Retina (tissue), 1 donor: ENCODE results near the gene UQCC3.

Experiments
- DNase-seq: peaks from one replicate; pipeline ENCODE4 v3.0.0-alpha.2; 2016

UQCC3 gene

DNA sequence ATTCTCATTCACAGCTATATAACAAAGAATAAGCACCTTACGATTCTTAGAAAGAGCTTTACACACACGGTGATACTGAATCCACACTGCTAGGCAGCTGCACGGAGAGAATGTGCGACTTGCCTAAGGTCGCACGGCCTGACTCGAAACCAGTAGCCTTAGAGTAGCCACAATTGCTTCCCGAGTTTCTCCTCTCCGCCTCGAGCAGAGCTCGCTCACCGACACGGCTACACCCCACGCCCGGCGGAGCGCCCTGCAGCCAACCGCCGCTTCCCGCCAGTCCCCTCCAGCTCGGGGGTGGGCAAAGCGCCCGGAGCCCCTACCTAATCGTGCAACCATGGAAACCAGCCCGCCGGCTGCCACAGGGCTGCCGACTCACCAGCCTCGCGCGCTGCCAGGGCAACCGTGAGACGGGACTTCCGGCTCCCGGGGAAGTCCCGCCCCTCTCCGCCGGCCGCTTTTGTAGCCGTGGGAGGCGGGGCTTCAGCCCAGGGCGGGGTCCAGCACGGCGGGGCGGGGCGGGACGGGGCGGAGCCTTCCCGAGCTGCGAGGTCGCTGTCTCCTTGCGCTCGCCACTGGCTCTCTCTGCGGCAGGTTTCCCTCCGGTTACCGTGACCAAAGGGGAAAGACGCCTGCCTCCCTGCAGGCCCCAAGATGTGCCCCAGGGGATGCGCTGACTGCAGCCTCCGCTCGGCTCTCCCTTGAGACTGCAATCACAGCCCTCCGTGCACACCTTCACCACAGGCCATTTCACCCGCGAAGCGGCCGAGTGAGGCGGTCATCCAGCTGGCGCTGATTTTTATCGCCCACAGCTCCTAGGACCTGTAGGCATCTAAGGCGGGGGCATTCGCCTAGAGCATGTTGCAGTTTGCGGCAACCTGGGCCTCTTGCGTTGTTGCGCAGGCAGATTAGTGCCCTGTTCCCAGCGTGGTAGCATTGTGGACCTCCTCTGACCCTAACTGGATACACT is 34.7 kb downstream of the UQCC3 start:
- DNase-seq: peak; percentile 96

DNA sequence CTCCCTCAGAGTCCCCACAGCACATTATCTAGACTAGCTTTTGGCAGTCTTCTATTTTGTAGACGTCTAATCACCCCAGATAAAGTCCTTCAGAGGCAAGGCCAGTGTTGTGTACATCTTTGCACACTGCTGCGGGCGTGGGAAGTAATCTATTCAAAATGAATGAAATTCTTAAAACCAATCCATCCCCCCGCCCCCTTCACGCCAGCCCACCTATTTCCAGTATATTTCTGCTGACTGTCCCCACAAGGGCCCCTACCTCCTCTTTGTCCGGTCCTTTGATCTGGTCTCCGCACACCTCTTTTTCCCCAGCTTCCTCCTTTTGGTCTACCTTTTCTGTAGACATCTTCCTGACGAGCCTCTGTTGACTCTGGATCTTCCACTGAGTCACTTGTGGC is 35.4 kb downstream of the UQCC3 start:
- DNase-seq: no peak

DNA sequence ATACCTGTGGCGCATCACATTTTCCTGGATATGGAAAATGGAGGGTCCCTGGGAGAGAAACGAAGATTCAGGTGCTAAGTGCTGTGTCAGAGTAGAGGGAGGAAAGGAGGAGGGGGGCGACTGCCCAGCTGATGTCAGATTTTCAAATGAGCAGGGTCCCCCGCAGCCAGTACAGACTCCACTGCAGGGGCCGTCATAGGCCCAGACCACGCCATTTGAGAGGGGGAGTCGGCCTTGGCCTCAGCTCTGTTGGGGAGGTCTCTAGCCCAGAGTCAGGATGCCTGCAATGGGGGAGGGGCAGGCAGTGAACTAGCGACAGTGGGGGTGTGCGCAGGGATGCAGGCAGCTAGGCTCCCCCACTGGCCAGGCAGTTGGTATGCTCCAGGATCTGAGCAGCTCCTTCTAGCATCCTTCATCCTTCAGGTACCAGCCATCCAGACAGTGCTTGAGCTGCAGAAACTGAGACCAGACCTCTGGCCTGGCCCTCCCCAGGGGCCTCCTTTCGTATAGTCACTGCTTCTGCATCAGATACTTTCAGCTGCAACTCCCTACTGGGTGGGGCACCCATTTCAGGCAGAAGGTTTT is 35.9 kb downstream of the UQCC3 start, which contains the start of the genes BSCL2 and GNG3:
BSCL2 (minus strand) TSS at position 148 of the 585 bp plus-strand sequence. CDS start 229 bp downstream, outside the sequence.
GNG3 (plus strand) TSS at position 400 of the 585 bp plus-strand sequence. CDS start 620 bp downstream, outside the sequence.
- peak; percentile 91 for DNase-seq

DNA sequence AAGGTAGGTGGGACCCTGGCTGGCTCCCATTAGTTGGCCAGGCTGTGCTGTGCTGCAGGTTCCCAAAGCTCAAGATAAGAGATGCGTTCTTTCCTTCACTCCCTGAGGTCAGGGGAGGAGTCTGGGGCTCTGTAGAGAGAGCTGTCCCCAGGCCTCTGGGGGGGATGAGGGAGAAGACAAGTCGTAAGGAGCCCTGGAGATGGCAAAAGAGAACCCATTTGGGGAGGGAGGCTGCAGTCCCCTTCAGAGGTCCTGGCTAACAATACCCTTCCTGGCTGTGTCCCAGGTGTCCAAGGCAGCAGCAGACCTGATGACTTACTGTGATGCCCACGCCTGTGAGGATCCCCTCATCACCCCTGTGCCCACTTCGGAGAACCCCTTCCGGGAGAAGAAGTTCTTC is 36.9 kb downstream of the UQCC3 start:
- no peak for DNase-seq

DNA sequence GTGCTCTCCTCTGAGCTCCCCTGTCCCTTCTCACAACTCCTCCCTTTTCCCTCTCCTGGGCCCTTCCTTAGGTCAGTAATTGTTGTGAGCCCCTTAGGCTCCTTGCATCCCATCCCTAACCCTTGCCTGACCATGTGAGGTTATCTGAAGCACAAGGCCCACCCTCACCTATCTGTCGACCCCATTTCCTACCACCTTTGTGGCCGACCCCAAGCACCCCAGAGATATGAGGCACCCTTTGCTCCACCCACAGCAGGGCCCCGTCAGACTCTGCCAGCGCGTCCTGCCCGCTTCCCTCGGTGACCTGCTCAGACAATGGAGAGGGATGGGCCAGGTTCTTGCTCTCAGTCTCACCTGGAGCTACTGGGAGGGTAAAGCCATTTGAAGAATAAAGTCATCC is 37.3 kb downstream of the UQCC3 start:
- peak; percentile 21 for DNase-seq

DNA sequence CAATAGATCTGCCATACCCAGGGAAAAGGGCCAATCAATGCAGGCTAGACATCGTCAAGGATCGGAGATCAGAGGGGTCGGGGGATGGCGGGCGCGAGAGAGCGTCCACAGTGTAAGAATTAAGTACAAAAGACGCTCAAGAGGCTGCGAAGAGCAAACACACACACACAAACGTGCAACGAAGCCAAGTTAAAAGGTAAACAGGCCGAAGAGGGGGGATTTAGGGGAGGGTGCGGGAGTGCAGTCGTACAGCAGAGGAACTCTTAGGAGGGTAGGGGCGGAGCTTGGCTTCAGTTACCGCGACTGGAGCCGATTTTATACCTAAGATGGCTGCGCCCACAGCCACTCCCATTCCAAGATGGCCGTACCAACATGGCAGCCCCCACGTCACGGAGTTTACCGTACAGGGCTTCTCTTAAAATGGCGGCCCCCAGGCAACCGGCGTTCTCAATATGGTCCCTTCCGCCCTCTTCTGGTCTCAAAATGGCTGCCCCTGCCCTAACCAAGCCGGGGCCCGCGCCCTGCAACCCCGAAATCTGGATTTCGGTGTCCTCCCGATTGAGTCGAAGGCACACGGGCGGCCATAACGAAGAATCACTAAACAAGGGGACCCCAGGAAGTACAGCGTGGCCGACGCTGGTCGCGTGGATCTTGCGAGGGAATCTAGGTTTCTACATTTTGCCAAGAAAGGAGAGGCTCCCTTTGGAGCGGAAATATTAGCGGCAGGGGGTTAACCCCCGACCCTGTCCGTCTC is 38.0 kb downstream of the UQCC3 start:
- peak; percentile 95 for DNase-seq

DNA sequence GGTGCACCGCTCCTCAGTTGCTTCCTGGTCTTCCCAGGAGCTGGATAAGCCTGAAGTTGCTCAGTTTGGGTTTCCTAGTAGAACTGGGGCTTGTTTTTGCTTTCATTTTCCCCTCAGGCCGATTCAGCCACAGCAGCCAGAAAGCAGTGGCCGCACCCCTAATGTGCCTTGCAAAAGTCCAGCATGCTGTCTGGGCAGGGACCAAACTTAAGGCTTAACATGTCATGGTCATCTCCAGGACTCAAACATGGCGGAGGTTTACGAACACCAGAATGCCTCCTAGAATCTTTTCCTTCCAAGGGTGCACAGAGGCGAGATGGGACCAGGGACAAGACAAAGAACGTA is 38.5 kb downstream of the UQCC3 start:
- no peak for DNase-seq

DNA sequence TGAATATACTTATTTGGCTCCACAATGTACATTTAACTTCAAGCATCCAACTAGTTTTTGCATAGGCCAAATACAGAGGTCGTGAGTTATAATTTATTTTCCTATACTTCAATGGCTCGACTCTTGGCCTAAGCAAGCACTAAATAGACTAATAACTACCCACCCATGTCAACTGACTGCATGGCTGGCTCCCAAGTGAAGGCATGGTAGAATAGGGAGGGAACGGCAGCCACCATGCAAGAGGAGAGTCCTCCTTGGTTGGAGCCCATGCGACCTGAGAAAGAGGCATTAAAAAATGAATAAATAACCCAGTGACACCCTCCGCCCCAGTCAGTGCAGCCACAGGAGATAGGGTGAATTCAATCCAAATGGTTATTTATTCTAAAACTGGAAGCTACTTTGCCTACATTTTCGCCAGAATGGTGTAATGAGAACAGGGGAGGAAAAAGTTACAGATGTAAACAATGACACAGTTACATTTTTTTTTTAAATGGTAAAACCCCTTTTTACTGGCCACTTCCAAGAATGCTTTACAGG is 40.9 kb downstream of the UQCC3 start:
- DNase-seq: no peak

DNA sequence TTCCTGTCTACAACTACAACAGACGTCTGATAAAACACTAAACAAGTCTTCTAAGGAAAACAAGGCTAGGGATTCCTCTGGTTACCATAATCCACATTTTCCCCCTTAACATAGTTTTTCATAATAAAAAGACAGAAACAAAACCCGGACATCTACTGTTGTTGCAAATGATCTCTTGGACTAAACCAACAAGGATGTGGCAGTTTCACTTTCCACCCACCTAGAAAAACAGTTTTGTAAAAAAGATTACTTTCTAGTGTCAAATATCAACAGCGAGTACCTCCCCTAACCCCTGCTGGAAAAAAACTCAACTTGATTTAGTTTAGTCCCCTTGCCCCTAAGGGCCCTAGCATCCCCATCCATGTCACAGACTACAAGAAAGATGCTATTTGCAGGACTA is 41.4 kb downstream of the UQCC3 start:
- no peak for DNase-seq

DNA sequence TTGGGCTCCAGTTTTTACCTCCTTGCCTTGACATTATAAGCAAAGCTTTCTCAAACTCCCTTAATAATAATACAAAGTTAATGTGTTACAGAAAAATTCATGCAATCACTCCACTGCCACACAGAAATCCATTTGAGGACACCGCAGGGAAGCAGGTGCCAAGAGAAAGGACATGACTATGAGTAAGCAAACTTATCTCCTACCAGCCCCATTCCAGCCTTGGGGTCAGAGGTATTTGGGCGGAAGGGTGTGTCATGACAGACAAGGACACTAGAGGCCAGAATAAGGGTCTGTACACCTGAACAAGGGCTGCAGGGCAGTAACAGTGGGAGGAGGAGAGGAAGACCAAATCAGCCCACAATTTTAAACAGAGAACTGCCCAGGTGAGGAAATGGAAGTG is 41.9 kb downstream of the UQCC3 start:
- no peak for DNase-seq

DNA sequence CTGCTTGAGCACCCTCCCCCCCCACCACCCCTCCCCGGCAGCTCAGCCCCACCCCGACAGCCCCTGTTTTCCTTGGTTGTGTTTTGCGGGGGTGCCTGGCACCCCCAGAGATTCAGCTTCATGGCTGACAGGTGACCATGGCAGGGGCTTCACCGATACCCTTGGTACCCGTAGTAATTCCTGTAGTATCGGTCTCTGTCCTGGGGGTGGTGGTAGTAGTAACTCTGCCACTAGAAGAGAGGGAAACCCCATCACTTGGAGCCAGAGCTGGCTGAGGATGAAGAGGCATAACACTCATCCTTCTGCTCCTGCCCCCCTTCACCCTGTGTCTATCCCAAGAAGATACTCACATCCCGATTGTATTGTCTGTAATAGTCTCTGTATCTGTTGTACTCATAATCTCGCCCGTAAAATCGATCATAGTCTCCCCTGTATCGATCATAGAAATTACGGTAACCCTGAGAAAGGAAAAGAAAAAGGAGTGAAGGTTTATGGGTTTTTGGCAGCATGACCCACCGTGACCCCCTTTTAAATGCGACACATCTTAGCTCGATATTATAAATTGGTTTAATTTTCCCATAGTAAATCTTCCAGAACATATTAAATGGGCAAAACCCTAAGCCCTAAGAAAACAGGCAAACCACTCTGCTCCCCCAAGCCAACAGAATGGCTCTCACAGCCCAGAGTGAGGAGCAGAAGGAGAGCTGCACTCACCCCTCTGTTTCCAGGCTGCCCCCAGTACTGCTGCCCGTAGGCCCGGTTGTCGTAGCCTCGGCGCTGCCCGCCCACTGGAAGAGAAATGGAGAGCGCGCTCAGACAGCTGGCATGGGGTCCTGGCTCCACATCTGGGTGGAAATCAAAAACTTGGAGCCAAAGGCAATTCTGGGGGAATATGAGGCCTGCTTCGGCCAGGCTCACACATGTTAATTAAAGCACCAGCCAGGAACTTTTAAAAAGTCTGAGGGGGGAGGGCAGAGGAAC is 44.0 kb downstream of the UQCC3 start:
- no peak for DNase-seq

DNA sequence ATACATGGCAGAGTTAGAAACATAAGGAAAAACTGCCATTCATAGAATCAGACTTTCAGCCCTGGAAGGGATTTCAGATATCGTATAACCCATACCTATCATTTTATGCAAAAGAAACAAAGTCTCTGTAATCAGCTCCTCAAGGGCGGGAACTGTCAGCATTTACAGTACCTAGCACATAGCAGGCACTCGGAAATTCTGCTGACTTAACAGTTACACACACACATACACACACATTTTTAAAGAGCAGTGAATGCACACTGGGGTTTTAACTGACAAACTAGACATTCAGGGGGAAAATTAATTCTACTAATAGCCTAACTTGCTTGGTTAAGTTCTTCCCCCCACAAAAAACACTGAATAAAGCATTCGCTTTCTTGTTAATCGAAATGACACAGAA is 44.7 kb downstream of the UQCC3 start:
- DNase-seq: no peak

DNA sequence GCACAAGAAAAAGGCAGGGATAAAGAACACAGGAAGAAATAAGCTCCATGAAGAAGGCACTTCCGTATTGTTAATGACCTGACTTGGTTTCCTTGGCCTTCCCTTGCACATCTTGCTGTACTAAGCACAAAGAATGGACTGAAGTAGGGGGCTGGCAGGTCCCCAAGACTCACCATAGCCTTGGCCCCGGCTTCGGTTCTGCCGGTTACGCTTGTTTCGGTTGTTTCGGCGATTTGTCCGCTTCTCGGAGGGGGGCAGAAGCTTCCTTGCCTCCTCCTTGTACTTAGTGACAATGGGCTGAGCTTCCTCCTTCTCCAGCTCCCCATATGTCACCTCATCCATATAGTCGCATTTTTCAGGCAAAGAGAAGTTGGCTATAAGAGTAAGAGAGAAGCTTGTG is 45.3 kb downstream of the UQCC3 start:
- DNase-seq: no peak

DNA sequence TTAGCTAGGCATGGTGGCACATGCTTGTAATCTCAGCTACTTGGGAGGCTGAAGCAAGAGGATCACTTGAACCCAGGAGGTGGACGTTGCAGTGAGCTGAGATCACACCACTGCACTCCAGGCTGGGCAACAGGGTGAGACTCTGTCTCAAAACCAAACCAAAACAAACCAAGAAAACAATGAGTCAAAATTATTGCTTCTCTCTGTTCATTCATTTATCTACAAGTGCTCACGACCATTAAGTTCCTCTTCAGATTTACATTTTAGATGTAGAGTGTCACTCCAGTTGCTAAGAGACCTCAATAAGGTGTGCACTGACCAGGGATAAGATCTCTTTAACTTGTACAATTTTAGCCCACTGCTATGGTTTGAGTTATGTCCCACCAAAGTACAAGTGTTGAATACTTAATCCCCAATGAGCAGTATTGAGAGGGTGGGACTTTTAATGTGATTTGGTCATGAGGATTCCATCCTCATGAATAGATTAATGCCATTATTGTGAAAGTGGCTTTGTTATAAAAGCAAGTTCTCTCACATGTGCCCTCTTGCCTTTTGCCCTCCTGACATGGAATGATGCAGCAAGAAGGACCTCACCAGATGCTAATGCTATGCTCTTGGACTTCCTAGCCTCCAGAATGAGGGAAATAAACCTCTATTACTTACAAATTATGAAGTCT is 48.0 kb downstream of the UQCC3 start:
- DNase-seq: no peak

DNA sequence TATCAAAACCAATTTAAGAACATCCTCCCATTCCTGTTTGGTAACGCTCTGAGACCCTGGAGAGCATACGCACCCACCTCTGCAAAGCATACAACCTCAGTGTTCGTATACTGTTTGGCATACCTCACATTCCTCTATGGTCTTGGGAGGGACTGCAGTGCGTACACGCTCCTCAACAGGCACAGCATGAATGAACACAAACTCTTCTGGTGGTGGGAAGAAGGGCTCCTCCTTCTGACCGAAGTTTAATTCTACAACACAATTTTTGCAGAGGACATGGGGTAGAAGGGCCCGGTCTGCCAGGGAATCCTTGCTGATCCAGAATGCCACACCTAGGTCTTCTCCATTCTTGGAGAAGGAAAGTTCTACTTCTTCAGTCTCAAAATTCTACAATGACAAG is 50.5 kb downstream of the UQCC3 start:
- no peak for DNase-seq
